Measurements from ENCODE around the gene DNAJC25. TPM values are rescaled to one million over a fixed set of nuclear protein-coding genes. Genes with fewer than 3 reads are reported as not detected.

The DNAJC25 gene
- polyA plus RNA-seq, 2 of the 4 experiments (the other 2 are of a cell fraction): 8.6 to 12.1 TPM

- no peak for TF ChIP-seq ELK1 (IDR thresholded peaks at IDR 0.05; ENCODE audit: low read depth, low read length)
- no peak for TF ChIP-seq TP53 (CRISPR knock-in tag; IDR thresholded peaks at IDR 0.05)
- no peak for TF ChIP-seq HDAC2 (IDR thresholded peaks at IDR 0.05)
- no peak for TF ChIP-seq FOSL2 (IDR thresholded peaks at IDR 0.05)
- TF ChIP-seq FOSL2 (CRISPR knock-in tag; IDR thresholded peaks at IDR 0.05): no peak
- TF ChIP-seq FOXS1 (CRISPR knock-in tag; IDR thresholded peaks at IDR 0.05): no peak
Observed at GRCh38 chr9:111645806-111646205, 14.7 kb downstream of the DNAJC25 start (continued).

GRCh38 chr9:111646417-111646816, 15.3 kb downstream of the DNAJC25 start:
- no peak for DNase-seq (ENCODE audit: low read depth in 1 of 2, low spot score in 1 of 2)
- WGBS (ENCODE audit: missing lambda C conversion rate): 83% methylated on average over 2 of the region's 2 CpGs
- ChIA-PET POLR2A (interaction anchor here (1.8 kb wide), 1 partner anchor 15 kb away, joined by 6 read pairs; the partner anchor contains the start of gene DNAJC25), CTCF (interaction anchor here (1.4 kb wide), 1 partner anchor 48 kb away, joined by 3 read pairs; no protein-coding TSS in a partner anchor)
- no peaks in the 10 kb centered on the region for H3K9me3 ChIP-seq
- H3K27ac ChIP-seq: no peak overlapping the region
- H3K4me2 ChIP-seq: no peak overlapping the region
- no peaks in the 10 kb centered on the region for H3K4me1 ChIP-seq
- FAIRE-seq: no peak
- no peak overlapping the region for H3K4me3 ChIP-seq
- no peak for ATAC-seq
- TF ChIP-seq GATA3 (IDR thresholded peaks at IDR 0.05; ENCODE audit: borderline replicate concordance) (no peak), MAX (IDR thresholded peaks at IDR 0.05) (no peak)

- ATAC-seq (no peak), DNase-seq (ENCODE audit: low read depth in 1 of 2, low spot score in 1 of 2) (no peak), FAIRE-seq (no peak)
- no peak overlapping the region for H3K4me2 ChIP-seq
- 59% methylated on average over 4 of the region's 4 CpGs for WGBS (ENCODE audit: missing lambda C conversion rate)
- H3K27ac ChIP-seq: no peak overlapping the region
- ChIA-PET POLR2A (interaction anchor here (0.7 kb wide), 1 partner anchor 18 kb away, joined by 3 read pairs; no protein-coding TSS in a partner anchor), CTCF (no interaction called here)
- TF ChIP-seq E2F6 (IDR thresholded peaks at IDR 0.05; ENCODE audit: borderline replicate concordance, low read depth): no peak
- no peak for TF ChIP-seq RNF2 (IDR thresholded peaks at IDR 0.05; ENCODE audit: borderline replicate concordance, low read depth)
- no peak for TF ChIP-seq POLR2A (IDR thresholded peaks at IDR 0.05; ENCODE audit: low read length)
- TF ChIP-seq RCOR1 (IDR thresholded peaks at IDR 0.05; ENCODE audit: low read depth, low read length): no peak
- no peak for TF ChIP-seq HOXB5 (CRISPR knock-in tag; IDR thresholded peaks at IDR 0.05)
- no peak for TF ChIP-seq GATA3 (IDR thresholded peaks at IDR 0.05; ENCODE audit: borderline replicate concordance)
- TF ChIP-seq USF2 (IDR thresholded peaks at IDR 0.05): no peak
- TF ChIP-seq TP53 (CRISPR knock-in tag; IDR thresholded peaks at IDR 0.05): no peak
- no peak for TF ChIP-seq NFE2L2 (conservative IDR thresholded peaks at IDR 0.05; ENCODE audit: low read length)
- TF ChIP-seq NR3C1 (IDR thresholded peaks at IDR 0.05): no peak
- no peak for TF ChIP-seq MAZ (IDR thresholded peaks at IDR 0.05; ENCODE audit: borderline replicate concordance, low read depth, low read length)
- no peak for TF ChIP-seq KDM5A (IDR thresholded peaks at IDR 0.05)
- TF ChIP-seq BCL3 (IDR thresholded peaks at IDR 0.05): no peak
- no peak for TF ChIP-seq CHD2 (IDR thresholded peaks at IDR 0.05; ENCODE audit: low read length, partially characterized antibody)
- TF ChIP-seq SREBF2 (IDR thresholded peaks at IDR 0.05): no peak
- no peaks in the 10 kb centered on the region for H3K4me1 ChIP-seq
- no peak overlapping the region for H3K4me3 ChIP-seq
- no peaks in the 10 kb centered on the region for H3K9me3 ChIP-seq
Observed at GRCh38 chr9:111648066-111648465, 16.9 kb downstream of the DNAJC25 start.
